Endodermal cell (in vitro differentiated cells): ENCODE measurements around the gene ZBTB17. TPM values are rescaled to one million over a fixed set of nuclear protein-coding genes. Genes with fewer than 3 reads are reported as not detected.

Experiments
- DNase-seq: peaks from one replicate; pipeline ENCODE4 v3.0.0-alpha.2; 2017
- H3K27ac ChIP-seq: 2 replicates; pipeline ENCODE4 v1.5.1; 2013; ENCODE audit warnings: mild to moderate bottlenecking, low read depth, low read length, moderate library complexity
- H3K27me3 ChIP-seq: 2 replicates; pipeline ENCODE4 v1.6.1; 2013; ENCODE audit warnings: mild to moderate bottlenecking, low read length, moderate library complexity; ENCODE audit not compliant: insufficient read depth, control insufficient read depth, poor library complexity, severe bottlenecking
- H3K36me3 ChIP-seq: 2 replicates; pipeline ENCODE4 v1.7.0; 2013; ENCODE audit warnings: mild to moderate bottlenecking, low read length, moderate library complexity; ENCODE audit not compliant: control insufficient read depth, insufficient read depth
- H3K4me1 ChIP-seq: one replicate; pipeline ENCODE4 v1.7.0; 2013; ENCODE audit warnings: low read length; ENCODE audit not compliant: control insufficient read depth, insufficient read depth
- H3K4me3 ChIP-seq: 2 replicates; pipeline ENCODE4 v1.5.1; 2013; ENCODE audit warnings: mild to moderate bottlenecking, low read length, moderate library complexity
- H3K9ac ChIP-seq: 2 replicates; pipeline ENCODE4 v1.6.1; 2013; ENCODE audit warnings: mild to moderate bottlenecking, low read length, moderate library complexity; ENCODE audit not compliant: poor library complexity, severe bottlenecking; ENCODE audit errors: extremely low read depth
- H3K9me3 ChIP-seq: 2 replicates; pipeline ENCODE4 v1.6.1; 2013; ENCODE audit warnings: mild to moderate bottlenecking, low read length, moderate library complexity; ENCODE audit not compliant: control insufficient read depth
- H3K27ac Mint-ChIP-seq: 2 replicates; pipeline ENCODE4 v1.8.0; 2020; ENCODE audit warnings: mixed read lengths
- H3K27me3 Mint-ChIP-seq: 2 replicates; pipeline ENCODE4 v1.8.0; 2021; ENCODE audit warnings: mild to moderate bottlenecking, mixed read lengths; ENCODE audit not compliant: insufficient read depth
- H3K36me3 Mint-ChIP-seq: 2 replicates; pipeline ENCODE4 v1.8.0; 2020; ENCODE audit warnings: low read depth, mixed read lengths
- H3K4me1 Mint-ChIP-seq: 2 replicates; pipeline ENCODE4 v1.8.0; 2020; ENCODE audit warnings: mixed read lengths
- H3K4me3 Mint-ChIP-seq: 2 replicates; pipeline ENCODE4 v1.8.0; 2020; ENCODE audit warnings: mild to moderate bottlenecking, moderate library complexity, mixed read lengths
- H3K9me3 Mint-ChIP-seq: 2 replicates; pipeline ENCODE4 v1.8.0; 2020; ENCODE audit warnings: mild to moderate bottlenecking, mixed read lengths
- WGBS, 2 experiments: methylation state at CpG; one replicate each; pipeline versions ENCODE4 v1.1.5 to v1.1.7; 2013; ENCODE audit warnings: missing lambda C conversion rate in 2 of 2, mixed read lengths in 1 of 2; ENCODE audit not compliant: insufficient coverage in 1 of 2, insufficient read length in 1 of 2; 5-methylcytosine and 5-hydroxymethylcytosine counted together
- long read RNA-seq, 4 experiments: library from polyadenylated mRNA in 2 of 4; library from RNA in 1 of 4; library from capped mRNA in 1 of 4; stranded (forward) in 3 of 4; unstranded in 1 of 4; transcript quantifications; one replicate each; pipeline ENCODE4 v2.0.0, GENCODE V29; 2020 to 2021; ENCODE audit warnings: inconsistent platforms in 1 of 4
- polyA plus RNA-seq, 2 experiments: library from polyadenylated mRNA; stranded (reverse); fragments of 50-300 nt; gene quantifications; one replicate each; pipeline ENCODE4 v1.2.3, GENCODE V29; 2013
- total RNA-seq, 2 donors: library from RNA; stranded (reverse); fragmentation: NEBNext Ultra II Directional in 1 of 2; extraction: Animal tissue kit (Norgen Biotek cat#: 25700) in 1 of 2; gene quantifications; 2 replicates in 1 of 2; 3 replicates in 1 of 2; pipeline ENCODE4 v1.2.1, GENCODE V29; 2021
- TF ChIP-seq, protein P1 (sequence below): fragments of 200-600 bp; sonication (generic); conservative IDR thresholded peaks from 2 replicates; pipeline ENCODE4 v1.5.0; 2021; ENCODE audit warnings: antibody characterized with exemption, mild to moderate bottlenecking

The ZBTB17 gene
- total RNA-seq, result 10 to 100 TPM; 28.0 to 31.7 TPM
- polyA plus RNA-seq (2013, experiment 1 of 2), result 35.1 TPM
- polyA plus RNA-seq (2013, experiment 2 of 2), result 32.6 TPM
- long read RNA-seq, experiment 1, partial matches to known transcripts, result 6 of 7 reads
- long read RNA-seq, experiment 1, other reads (novel, unspliced or antisense), result 0 of 7 reads
- long read RNA-seq, experiment 2, transcript ZBTB17-202 (16 exons, 2,745 nt), result major isoform, 20 of 46 reads
- long read RNA-seq, experiment 2, partial matches to known transcripts, result 5 of 46 reads
- long read RNA-seq, experiment 2, other reads (novel, unspliced or antisense), result 19 of 46 reads
- long read RNA-seq, experiment 3, transcript ZBTB17-202 (16 exons, 2,745 nt), result major isoform, 92 of 130 reads
- long read RNA-seq, experiment 3, partial matches to known transcripts, result 4 of 130 reads
- long read RNA-seq, experiment 3, other reads (novel, unspliced or antisense), result 30 of 130 reads
- long read RNA-seq, experiment 4, partial matches to known transcripts, result 3 of 8 reads
- long read RNA-seq, experiment 4, other reads (novel, unspliced or antisense), result 1 of 8 reads

- TF ChIP-seq, protein P1, sequence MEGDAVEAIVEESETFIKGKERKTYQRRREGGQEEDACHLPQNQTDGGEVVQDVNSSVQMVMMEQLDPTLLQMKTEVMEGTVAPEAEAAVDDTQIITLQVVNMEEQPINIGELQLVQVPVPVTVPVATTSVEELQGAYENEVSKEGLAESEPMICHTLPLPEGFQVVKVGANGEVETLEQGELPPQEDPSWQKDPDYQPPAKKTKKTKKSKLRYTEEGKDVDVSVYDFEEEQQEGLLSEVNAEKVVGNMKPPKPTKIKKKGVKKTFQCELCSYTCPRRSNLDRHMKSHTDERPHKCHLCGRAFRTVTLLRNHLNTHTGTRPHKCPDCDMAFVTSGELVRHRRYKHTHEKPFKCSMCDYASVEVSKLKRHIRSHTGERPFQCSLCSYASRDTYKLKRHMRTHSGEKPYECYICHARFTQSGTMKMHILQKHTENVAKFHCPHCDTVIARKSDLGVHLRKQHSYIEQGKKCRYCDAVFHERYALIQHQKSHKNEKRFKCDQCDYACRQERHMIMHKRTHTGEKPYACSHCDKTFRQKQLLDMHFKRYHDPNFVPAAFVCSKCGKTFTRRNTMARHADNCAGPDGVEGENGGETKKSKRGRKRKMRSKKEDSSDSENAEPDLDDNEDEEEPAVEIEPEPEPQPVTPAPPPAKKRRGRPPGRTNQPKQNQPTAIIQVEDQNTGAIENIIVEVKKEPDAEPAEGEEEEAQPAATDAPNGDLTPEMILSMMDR, result no peak
- Mint-ChIP-seq H3K9me3 (peaks cover 9% of the 10 kb centered on the region), H3K27ac (peak within 1 kb of the TSS; percentile 86), H3K36me3 (peaks cover 21% of the 10 kb centered on the region), H3K27me3 (peaks cover 5% of the 10 kb centered on the region), H3K4me1 (peaks cover 7% of the 10 kb centered on the region), H3K4me3 (peak within 1 kb of the TSS; percentile 78)
- Histone ChIP-seq H3K9me3 (peaks cover 8% of the 10 kb centered on the region), H3K9ac (peak within 1 kb of the TSS; percentile 74), H3K36me3 (peaks cover 20% of the 10 kb centered on the region), H3K27me3 (no peaks in the 10 kb centered on the region), H3K4me1 (no peaks in the 10 kb centered on the region), H3K27ac (peak within 1 kb of the TSS; percentile 97), H3K4me3 (peak within 1 kb of the TSS; percentile 87)
- peak; percentile 97 for DNase-seq
- 9 to 12% methylated on average over 23 to 47 of the region's 47 CpGs for WGBS, 2 experiments
Measured at GRCh38 chr1:15975805-15976680, at the start of gene ZBTB17. Gene ZBTB17, minus strand, starts transcription at chr1:15976101. Its CDS starts 27,606 bp downstream, at chr1:15948495.

DNA sequence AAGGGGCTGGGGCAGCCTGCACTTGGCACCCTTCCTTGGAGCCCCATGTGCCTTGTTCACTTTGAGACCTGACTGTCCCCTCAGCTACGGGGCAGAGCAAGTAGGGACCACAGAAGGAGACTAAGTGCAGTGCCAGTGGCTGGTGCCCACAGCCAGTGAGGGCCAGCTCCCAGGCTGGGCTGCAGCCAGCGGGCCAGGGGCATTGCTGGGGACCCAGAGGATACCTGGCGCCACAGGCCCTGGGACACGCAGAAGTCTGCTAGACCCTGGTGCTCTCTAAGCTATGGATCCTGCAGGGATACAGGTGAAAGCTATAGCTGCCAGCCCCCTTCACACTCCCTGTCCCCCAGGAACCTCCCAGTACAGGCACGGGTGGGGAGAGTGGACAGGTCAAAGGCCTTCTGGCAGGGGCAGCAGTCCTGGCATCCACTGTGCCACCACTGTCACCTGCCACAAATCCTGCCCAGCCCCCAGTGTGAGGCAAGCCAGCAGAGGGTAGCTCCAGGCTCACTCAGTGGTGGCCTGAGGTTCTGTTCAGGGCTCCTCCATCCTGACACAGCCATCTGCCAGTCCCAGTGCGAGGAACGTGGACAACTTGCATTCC lies 47.3 kb upstream of the ZBTB17 start:
- no peaks in the 10 kb centered on the region for H3K36me3 ChIP-seq
- H3K27me3 Mint-ChIP-seq, result peaks cover 54% of the 10 kb centered on the region
- no peak for DNase-seq
- peaks cover 2% of the 10 kb centered on the region for H3K4me1 Mint-ChIP-seq
- no peak overlapping the region for H3K4me3 ChIP-seq
- H3K9me3 Mint-ChIP-seq, result no peaks in the 10 kb centered on the region
- no peaks in the 10 kb centered on the region for H3K9me3 ChIP-seq
- no peak overlapping the region for H3K9ac ChIP-seq
- no peak overlapping the region for H3K4me3 Mint-ChIP-seq
- TF ChIP-seq, protein P1, result no peak
- no peak overlapping the region for H3K27ac ChIP-seq
- WGBS, 2 experiments, result 83 to 90% methylated on average over 1 to 7 of the region's 7 CpGs
- no peaks in the 10 kb centered on the region for H3K4me1 ChIP-seq
- H3K36me3 Mint-ChIP-seq, result no peaks in the 10 kb centered on the region
- no peak overlapping the region for H3K27ac Mint-ChIP-seq
- H3K27me3 ChIP-seq, result no peaks in the 10 kb centered on the region

DNA sequence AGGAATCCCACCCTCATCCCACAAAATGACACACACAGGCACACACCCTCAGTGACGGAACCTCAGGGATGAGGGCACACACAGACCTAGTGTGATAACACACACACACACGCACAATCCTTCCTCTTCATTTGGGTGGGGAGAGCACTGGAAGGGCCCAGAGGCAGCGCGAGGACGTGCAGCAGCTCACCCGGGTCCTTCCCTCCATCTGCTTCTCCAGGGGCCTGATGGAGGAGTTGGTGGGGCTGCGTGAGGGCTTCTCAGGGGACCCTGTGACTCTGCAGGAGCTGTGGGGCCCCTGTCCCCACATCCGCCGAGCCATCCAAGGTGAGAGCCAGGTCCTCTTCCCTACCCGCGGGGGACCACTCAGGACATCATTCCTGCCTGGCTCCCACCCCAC lies 46.5 kb upstream of the ZBTB17 start:
- no peaks in the 10 kb centered on the region for H3K27me3 ChIP-seq
- TF ChIP-seq, protein P1, result no peak
- Mint-ChIP-seq H3K4me3 (no peak overlapping the region), H3K27me3 (peaks cover 52% of the 10 kb centered on the region), H3K36me3 (no peaks in the 10 kb centered on the region), H3K9me3 (no peaks in the 10 kb centered on the region), H3K27ac (no peak overlapping the region), H3K4me1 (peaks cover 8% of the 10 kb centered on the region)
- peaks cover 5% of the 10 kb centered on the region for H3K4me1 ChIP-seq
- H3K36me3 ChIP-seq, result no peaks in the 10 kb centered on the region
- WGBS, 2 experiments, result 80 to 95% methylated on average over 4 to 11 of the region's 11 CpGs
- no peak overlapping the region for H3K9ac ChIP-seq
- DNase-seq, result no peak
- no peak overlapping the region for H3K27ac ChIP-seq
- no peaks in the 10 kb centered on the region for H3K9me3 ChIP-seq
- no peak overlapping the region for H3K4me3 ChIP-seq
